H1 (cell line): ENCODE results near the gene DMRT1. TPM values are rescaled to one million over a fixed set of nuclear protein-coding genes. Genes with fewer than 3 reads are reported as not detected.

Experiments used
- CBX5 ChIP-seq: fragments of 300-800, 300-1000 bp; sonication (generic); IDR thresholded peaks from 2 replicates; pipeline ENCODE4 v1.7.1; 2016; ENCODE audit warnings: antibody characterized with exemption, low read length, low read depth
- CTBP2 ChIP-seq: IDR thresholded peaks from 2 replicates; pipeline ENCODE4 v1.7.0; 2011; ENCODE audit warnings: borderline replicate concordance, mild to moderate bottlenecking, moderate library complexity, mixed read lengths, low read length; ENCODE audit not compliant: insufficient read depth, insufficient read length
- E2F6 ChIP-seq: IDR thresholded peaks from 2 replicates; pipeline ENCODE4 v1.6.1; 2012; ENCODE audit warnings: inconsistent platforms
- EP300 ChIP-seq, 2 experiments: IDR thresholded peaks; 1 replicate in 1 of 2; 2 replicates in 1 of 2; pipeline ENCODE4 v1.6.1; 2011 to 2012; ENCODE audit warnings: low read depth in 2 of 2, low read length in 2 of 2, mild to moderate bottlenecking in 2 of 2, borderline replicate concordance in 1 of 2, inconsistent platforms in 1 of 2, moderate library complexity in 1 of 2
- GTF2F1 ChIP-seq: IDR thresholded peaks from 2 replicates; pipeline ENCODE4 v1.6.1; 2012; ENCODE audit warnings: low read depth, low read length, improper control_type of control experiment, borderline replicate concordance
- MAX ChIP-seq: IDR thresholded peaks from 2 replicates; pipeline ENCODE4 v1.6.1; 2012; ENCODE audit warnings: inconsistent platforms
- NANOG ChIP-seq: IDR thresholded peaks from 2 replicates; pipeline ENCODE4 v1.6.1; 2011; ENCODE audit warnings: low read length, low read depth, mild to moderate bottlenecking, inconsistent platforms; ENCODE audit not compliant: insufficient read depth, poor library complexity, severe bottlenecking
- POLR2A ChIP-seq, 2 experiments: IDR thresholded peaks; 1 replicate in 1 of 2; 2 replicates in 1 of 2; pipeline ENCODE4 v1.6.1; 2011; ENCODE audit warnings: low read depth in 2 of 2, low read length in 2 of 2, mild to moderate bottlenecking in 2 of 2; ENCODE audit errors: control extremely low read depth in 1 of 2
- RAD21 ChIP-seq, 2 experiments: IDR thresholded peaks in 1 of 2; conservative IDR thresholded peaks in 1 of 2; 2 replicates each; pipeline ENCODE4 v1.6.1; 2011; ENCODE audit warnings: low read depth in 2 of 2, low read length in 2 of 2, improper control_type of control experiment in 1 of 2, inconsistent platforms in 1 of 2, mild to moderate bottlenecking in 1 of 2, moderate library complexity in 1 of 2
- TAF1 ChIP-seq: IDR thresholded peaks from 2 replicates; pipeline ENCODE4 v1.6.1; 2011; ENCODE audit warnings: mild to moderate bottlenecking, low read depth, low read length
- polyA plus RNA-seq, 7 experiments: library from polyadenylated mRNA; depleted of rRNA in 3 of 7; stranded (reverse) in 5 of 7; unstranded in 2 of 7; fragments of >200 nt in 5 of 7; fragments of 200-250 nt in 2 of 7; gene quantifications; 1 replicate in 5 of 7; 2 replicates in 1 of 7; 4 replicates in 1 of 7; pipeline versions ENCODE4 v1.2.1 to v1.2.3, GENCODE V29; 2011 to 2013; ENCODE audit warnings: missing spikeins in 2 of 7, mixed read lengths in 2 of 7
- total RNA-seq: library from RNA; stranded (reverse); fragmentation: NEBNext Ultra II Directional; extraction: Animal tissue kit (Norgen Biotek cat#: 25700); gene quantifications from 2 replicates; pipeline ENCODE4 v1.2.1, GENCODE V29; 2021

DMRT1 gene
- total and polyA plus RNA-seq, 2 of the 8 experiments (the other 6 are each of a cell fraction or from before 2014, with no cell fraction given), result 0.15 TPM; not detected in 1

- TF ChIP-seq MAX (peak; percentile 44; the same call in 1 of the 2 replicates), CBX5 (no peak), NANOG (no peak), POLR2A (IDR thresholded peaks at IDR 0.05; ENCODE audit: control extremely low read depth in 1 of 2, low read depth in 2 of 2, low read length in 2 of 2) (peak in 1 of 2 experiments; percentile 42; a peak in 1 of 3 replicates), TAF1 (peak; percentile 41; the same call in 1 of the 2 replicates), RAD21 (IDR thresholded peaks at IDR 0.05 in 1 of 2, conservative IDR thresholded peaks at IDR 0.05 in 1 of 2; ENCODE audit: low read depth in 2 of 2, low read length in 2 of 2) (no peak), CTBP2 (peak; percentile 84), GTF2F1 (no peak), EP300 (IDR thresholded peaks at IDR 0.05; ENCODE audit: borderline replicate concordance in 1 of 2, low read depth in 2 of 2, low read length in 2 of 2) (no peak), E2F6 (peak; percentile 28; the same call in 1 of the 2 replicates)
These were observed 130.5 kb downstream of the DMRT1 start (continued) for GRCh38 chr9:971901-972500.
